Effector memory CD8-positive, alpha-beta T cell (primary cell): ENCODE measurements around the gene FBXL7.

Experiments used
- ATAC-seq: fragments of 150-1000 bp; cut with Tn5 transposase; replicated peaks from 2 replicates; pipeline ENCODE4 v1.10.0; 2021; ENCODE audit warnings: mild to moderate bottlenecking, moderate library complexity
- DNase-seq, 3 experiments: peaks; one replicate each; pipeline ENCODE4 v3.0.0; 2021
- H3K27ac Mint-ChIP-seq, 2 donors: one replicate each; pipeline ENCODE4 v1.8.0; 2022; ENCODE audit warnings: mild to moderate bottlenecking in 2 of 2, mixed read lengths in 2 of 2, moderate library complexity in 2 of 2
- H3K27me3 Mint-ChIP-seq, 2 donors: one replicate each; pipeline ENCODE4 v1.8.0; 2022; ENCODE audit warnings: mixed read lengths in 2 of 2
- H3K36me3 Mint-ChIP-seq: one replicate; pipeline ENCODE4 v1.8.0; 2022; ENCODE audit warnings: mild to moderate bottlenecking, moderate library complexity, mixed read lengths; ENCODE audit not compliant: insufficient read depth
- H3K4me1 Mint-ChIP-seq, 2 donors: one replicate each; pipeline ENCODE4 v1.8.0; 2022; ENCODE audit warnings: low read depth in 2 of 2, mixed read lengths in 2 of 2
- H3K4me3 Mint-ChIP-seq, 2 donors: one replicate each; pipeline ENCODE4 v1.8.0; 2022; ENCODE audit warnings: mild to moderate bottlenecking in 2 of 2, mixed read lengths in 2 of 2, moderate library complexity in 2 of 2
- H3K9me3 Mint-ChIP-seq, 2 donors: one replicate each; pipeline ENCODE4 v1.8.0; 2022; ENCODE audit warnings: mixed read lengths in 2 of 2

The FBXL7 gene

DNA sequence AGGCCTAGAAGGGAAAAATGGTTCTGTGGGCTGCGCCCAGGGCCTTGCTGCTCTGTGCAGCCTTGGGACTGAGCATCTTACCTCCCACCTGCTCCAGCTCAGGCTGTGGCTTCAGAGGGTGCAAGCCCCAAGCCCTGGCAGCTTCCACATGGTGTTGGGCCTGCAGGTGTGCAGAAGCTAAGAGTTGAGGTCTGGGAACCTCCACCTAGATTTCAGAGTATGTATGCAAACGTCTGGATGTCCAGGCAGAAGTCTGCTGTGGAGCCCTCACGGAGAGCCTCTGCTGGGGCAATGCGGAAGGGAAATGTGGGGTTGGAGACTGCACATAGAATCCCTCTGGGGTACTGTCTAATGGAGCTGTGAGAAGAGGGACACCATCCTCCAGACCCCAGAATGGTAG is 36.0 kb downstream of the FBXL7 start:
- DNase-seq: no peak
- Mint-ChIP-seq H3K9me3 (peaks cover 7 to 13% of the 10 kb centered on the region in 2 donors), H3K4me1 (no peaks in the 10 kb centered on the region), H3K4me3 (no peak overlapping the region), H3K36me3 (no peaks in the 10 kb centered on the region), H3K27me3 (no peaks in the 10 kb centered on the region), H3K27ac (no peak overlapping the region)
- ATAC-seq: no peak

DNA sequence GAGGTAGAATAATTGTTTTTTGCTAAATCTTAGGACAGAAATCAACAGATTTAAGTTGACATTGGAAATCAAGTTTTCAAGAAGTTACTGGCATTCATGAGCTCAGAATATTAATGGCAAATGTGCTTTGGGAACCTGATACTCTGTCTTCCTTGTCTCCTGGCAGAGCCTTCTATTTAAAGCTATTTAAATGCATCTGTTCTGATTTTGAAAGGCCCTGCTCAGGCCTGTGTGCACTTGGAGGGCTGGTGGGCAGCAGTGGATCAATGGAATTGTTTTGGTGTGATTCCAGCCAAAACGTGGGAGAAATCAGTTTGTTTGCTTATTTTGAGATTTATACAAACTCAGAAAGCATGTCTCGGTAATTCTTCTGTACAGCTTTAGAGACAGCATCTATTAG is 38.5 kb downstream of the FBXL7 start:
- Mint-ChIP-seq H3K4me1 (no peaks in the 10 kb centered on the region), H3K27me3 (no peaks in the 10 kb centered on the region), H3K9me3 (peaks cover 7 to 10% of the 10 kb centered on the region in 2 donors), H3K4me3 (no peak overlapping the region), H3K36me3 (no peaks in the 10 kb centered on the region), H3K27ac (no peak overlapping the region)
- ATAC-seq (no peak), DNase-seq (no peak)

DNA sequence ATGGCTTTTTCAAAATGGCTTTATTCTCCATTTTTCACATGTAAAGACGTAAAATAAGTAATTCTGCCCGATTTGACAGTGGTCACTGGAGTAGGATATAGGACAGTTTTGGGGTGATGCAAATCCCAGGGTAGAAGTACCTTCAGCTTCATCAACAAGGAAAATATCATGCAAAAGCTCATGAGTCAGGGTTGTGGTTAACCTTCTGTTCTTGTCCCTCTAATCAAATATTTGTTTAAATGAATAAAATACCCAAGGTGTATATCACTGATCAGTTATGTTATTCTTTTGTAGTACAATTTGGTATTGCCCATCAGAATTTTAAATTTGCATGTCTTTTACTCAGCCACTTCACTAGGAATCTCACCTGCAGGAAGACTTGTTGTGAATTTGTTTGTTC is 40.0 kb downstream of the FBXL7 start:
- Mint-ChIP-seq H3K4me1 (no peaks in the 10 kb centered on the region), H3K27me3 (no peaks in the 10 kb centered on the region), H3K27ac (no peak overlapping the region), H3K36me3 (no peaks in the 10 kb centered on the region), H3K9me3 (peaks cover 0 to 8% of the 10 kb centered on the region in 2 donors), H3K4me3 (no peak overlapping the region)
- ATAC-seq: no peak
- no peak for DNase-seq

DNA sequence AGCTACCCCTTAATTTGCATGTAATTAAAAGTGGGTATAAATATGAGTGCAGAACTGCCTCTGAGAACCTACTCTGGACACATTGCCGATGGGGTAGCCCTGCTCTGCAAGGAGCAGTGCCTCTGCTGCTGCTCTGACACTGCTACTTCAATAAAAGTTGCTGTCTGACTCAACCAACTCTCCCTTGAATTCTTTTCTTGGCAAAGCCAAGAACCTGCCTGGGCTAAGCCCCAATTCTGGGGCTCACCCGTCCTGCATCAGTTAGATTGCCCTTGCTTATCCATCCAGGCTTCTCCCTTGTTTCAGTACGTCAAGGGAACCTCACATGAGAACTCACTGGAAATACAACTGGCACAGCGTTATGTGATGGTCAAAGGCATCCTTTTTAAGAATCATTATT is 44.1 kb downstream of the FBXL7 start:
- H3K27me3 Mint-ChIP-seq: no peaks in the 10 kb centered on the region
- H3K9me3 Mint-ChIP-seq: peaks cover 2 to 9% of the 10 kb centered on the region in 2 donors
- H3K4me1 Mint-ChIP-seq: no peaks in the 10 kb centered on the region

DNA sequence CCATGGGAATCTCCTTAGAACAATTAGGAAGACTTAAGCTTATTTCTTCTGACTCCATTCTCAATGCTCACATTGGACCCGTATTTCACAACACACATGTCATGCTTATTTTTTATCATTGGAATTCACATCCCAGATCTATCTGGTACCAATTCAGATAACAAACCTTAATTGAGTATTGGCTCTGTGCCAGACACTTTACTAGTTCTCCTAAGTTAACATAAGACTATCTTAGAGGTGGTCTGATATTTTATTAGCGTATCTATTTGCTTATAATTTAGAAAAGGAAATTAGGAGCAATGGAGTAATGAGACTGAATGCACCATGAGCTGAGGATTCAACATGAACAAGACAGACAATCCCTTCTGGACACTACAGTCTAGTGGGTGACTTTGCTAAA is 45.1 kb downstream of the FBXL7 start:
- no peak overlapping the region for H3K4me3 Mint-ChIP-seq
- H3K4me1 Mint-ChIP-seq: no peaks in the 10 kb centered on the region
- no peak overlapping the region for H3K27ac Mint-ChIP-seq
- peaks cover 2 to 9% of the 10 kb centered on the region in 2 donors for H3K9me3 Mint-ChIP-seq
- ATAC-seq: no peak
- DNase-seq: no peak
- H3K27me3 Mint-ChIP-seq: no peaks in the 10 kb centered on the region
- no peaks in the 10 kb centered on the region for H3K36me3 Mint-ChIP-seq

More for the DNA sequence above, 44.1 kb downstream of the FBXL7 start:
- ATAC-seq: no peak
- H3K27ac Mint-ChIP-seq: no peak overlapping the region
- H3K36me3 Mint-ChIP-seq: no peaks in the 10 kb centered on the region
- no peak for DNase-seq
- no peak overlapping the region for H3K4me3 Mint-ChIP-seq

DNA sequence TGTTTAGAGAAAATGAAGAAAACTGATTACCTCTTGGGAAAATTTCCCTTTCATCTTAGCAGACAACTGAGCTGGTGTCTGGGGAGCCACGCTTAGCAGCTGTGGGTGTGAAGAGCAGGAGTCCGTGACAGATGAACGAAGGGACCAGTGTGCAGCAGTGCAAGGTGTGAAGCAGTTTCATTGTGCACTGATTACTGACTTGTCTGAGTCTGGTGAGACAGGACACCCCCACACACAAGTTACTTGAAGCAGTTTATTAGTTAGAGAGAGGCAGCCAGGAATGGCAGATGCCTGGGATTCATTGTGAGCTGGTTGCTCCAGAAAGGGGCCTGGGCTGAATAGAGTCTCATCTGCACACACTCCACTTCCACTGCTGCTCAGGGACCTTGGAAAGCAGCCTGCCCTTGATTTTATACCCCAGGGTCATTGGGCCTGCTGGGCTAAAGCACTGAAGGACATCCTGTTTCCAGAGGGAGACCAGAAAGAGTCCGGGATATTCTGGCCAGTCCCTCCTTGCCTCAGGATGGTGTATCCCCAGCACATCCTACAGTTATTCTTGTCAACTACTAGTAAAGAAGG is 47.4 kb downstream of the FBXL7 start:
- Mint-ChIP-seq H3K4me3 (no peak overlapping the region), H3K27me3 (no peaks in the 10 kb centered on the region), H3K36me3 (no peaks in the 10 kb centered on the region), H3K27ac (no peak overlapping the region), H3K9me3 (peaks cover 4 to 11% of the 10 kb centered on the region in 2 donors), H3K4me1 (no peaks in the 10 kb centered on the region)
- DNase-seq: no peak
- ATAC-seq: no peak

DNA sequence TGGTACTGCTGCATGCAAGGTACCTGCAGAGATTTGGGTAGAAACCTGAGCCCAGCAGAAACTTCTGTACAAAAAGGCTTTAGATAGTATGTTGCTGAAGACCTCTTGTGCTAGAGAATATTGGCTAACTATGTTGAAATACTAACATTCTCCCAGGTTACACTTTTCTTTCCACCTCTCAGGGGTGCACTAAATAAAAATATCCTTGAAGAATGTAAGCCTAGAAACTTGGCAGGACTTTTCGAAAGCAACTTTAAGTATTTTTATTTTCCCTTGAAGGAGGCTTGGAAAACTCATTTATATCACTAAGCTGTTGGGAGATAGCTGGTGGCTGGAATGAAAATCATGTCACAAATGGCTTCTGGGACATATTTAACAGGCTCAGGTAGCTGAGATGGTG is 50.0 kb downstream of the FBXL7 start:
- H3K4me3 Mint-ChIP-seq: no peak overlapping the region
- DNase-seq (no peak), ATAC-seq (no peak)
- H3K27me3 Mint-ChIP-seq: no peaks in the 10 kb centered on the region
- H3K36me3 Mint-ChIP-seq: no peaks in the 10 kb centered on the region
- no peaks in the 10 kb centered on the region for H3K4me1 Mint-ChIP-seq
- no peak overlapping the region for H3K27ac Mint-ChIP-seq
- peaks cover 7 to 23% of the 10 kb centered on the region in 2 donors for H3K9me3 Mint-ChIP-seq

DNA sequence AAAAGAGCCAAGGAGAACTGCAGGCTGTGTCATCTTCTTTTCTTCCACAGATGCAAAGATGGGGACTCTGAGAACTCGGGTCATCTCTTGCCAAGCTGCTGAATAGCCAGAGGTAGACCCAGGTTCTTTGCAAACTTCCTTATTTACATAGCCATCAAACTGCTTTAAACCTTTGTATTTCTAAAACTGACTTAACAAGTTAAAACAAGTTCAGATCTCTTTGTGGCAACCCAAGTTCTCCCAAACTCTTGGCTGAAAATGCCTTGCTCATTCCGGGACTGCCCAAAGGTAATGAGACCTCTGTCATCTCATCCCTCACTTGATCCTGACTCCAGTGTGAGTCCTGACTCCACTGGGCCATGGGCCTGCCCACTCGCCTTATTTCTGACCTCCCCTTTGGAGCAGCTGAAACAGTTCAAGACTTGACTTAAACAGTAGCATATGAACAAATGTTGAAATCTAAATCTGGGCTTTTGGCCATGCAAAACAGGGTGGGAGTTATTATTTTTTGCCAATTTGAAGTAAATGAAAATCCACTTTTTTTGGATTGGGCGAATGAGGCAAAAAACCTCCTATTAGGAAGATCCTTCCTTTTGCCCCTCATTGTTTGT is 50.6 kb downstream of the FBXL7 start:
- Mint-ChIP-seq H3K4me1 (no peaks in the 10 kb centered on the region), H3K4me3 (no peak overlapping the region), H3K27me3 (no peaks in the 10 kb centered on the region), H3K27ac (no peak overlapping the region), H3K9me3 (peaks cover 7 to 23% of the 10 kb centered on the region in 2 donors), H3K36me3 (no peaks in the 10 kb centered on the region)
- DNase-seq (no peak), ATAC-seq (no peak)

DNA sequence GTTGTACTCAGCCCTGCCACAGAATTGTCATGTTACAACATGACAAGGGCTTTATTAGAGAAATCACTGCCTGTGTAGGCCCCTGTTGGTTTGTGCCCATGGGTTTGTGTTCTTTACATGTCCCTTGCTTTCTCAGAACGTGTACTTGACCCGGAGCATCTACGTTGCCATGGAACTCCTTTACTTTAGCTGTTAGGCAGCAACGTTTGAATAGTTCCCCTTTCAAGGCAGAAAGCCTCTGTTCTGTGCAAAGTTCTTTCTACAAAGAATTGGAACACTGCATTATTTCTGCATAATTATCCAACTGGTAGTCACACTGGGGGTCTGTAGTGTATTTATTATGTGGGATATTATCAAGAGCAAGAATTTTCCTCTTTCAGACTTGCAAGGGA is 51.1 kb downstream of the FBXL7 start:
- H3K4me1 Mint-ChIP-seq: no peaks in the 10 kb centered on the region
- no peak overlapping the region for H3K4me3 Mint-ChIP-seq
- H3K36me3 Mint-ChIP-seq: no peaks in the 10 kb centered on the region
- DNase-seq: no peak
- peaks cover 7 to 23% of the 10 kb centered on the region in 2 donors for H3K9me3 Mint-ChIP-seq
- no peaks in the 10 kb centered on the region for H3K27me3 Mint-ChIP-seq
- no peak overlapping the region for H3K27ac Mint-ChIP-seq
- no peak for ATAC-seq

DNA sequence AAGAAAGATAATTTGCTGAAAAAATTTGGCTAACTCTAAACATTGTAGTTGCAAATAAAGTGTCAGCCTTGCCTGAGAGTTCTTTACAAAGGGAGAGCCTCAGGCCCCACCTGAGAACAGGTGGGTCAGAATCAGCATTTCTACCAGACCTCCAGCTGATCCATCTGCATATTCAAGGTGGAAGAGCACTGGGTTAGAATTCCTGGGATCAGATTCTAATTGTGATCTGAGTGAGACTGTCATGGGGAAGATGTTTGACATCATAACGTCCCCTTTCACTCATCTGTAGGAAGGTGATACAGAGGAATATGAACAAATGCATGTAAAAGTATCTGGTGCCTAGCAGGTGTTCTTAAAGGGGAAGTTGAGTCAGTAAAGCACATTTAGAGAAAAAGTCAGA is 54.6 kb downstream of the FBXL7 start:
- Mint-ChIP-seq H3K4me1 (no peaks in the 10 kb centered on the region), H3K27ac (no peak overlapping the region), H3K4me3 (no peak overlapping the region), H3K36me3 (no peaks in the 10 kb centered on the region), H3K27me3 (no peaks in the 10 kb centered on the region), H3K9me3 (peaks cover 11 to 14% of the 10 kb centered on the region in 2 donors)
- no peak for ATAC-seq
- no peak for DNase-seq

DNA sequence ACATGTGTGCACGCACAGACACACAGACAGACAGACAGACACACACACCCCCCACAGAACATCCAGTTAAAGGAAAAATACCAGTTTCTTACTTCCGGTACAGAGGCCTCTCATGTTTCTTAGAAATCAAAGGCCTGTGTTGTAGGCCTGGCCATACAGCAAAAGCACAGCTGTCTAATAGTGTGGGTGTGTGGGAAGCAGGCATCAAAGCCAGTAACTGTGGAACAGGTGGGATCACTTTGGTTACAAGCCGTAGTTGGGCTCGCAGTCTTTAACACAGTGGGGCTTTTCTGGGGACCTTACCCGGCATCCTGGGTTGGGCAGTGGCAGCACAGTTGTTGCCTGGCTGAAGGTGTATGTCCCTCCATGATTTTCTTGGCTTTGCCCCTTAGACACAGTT is 55.2 kb downstream of the FBXL7 start:
- Mint-ChIP-seq H3K4me3 (no peak overlapping the region), H3K36me3 (no peaks in the 10 kb centered on the region), H3K27me3 (no peaks in the 10 kb centered on the region), H3K9me3 (peaks cover 11 to 14% of the 10 kb centered on the region in 2 donors), H3K4me1 (no peaks in the 10 kb centered on the region), H3K27ac (no peak overlapping the region)
- DNase-seq (no peak), ATAC-seq (no peak)

DNA sequence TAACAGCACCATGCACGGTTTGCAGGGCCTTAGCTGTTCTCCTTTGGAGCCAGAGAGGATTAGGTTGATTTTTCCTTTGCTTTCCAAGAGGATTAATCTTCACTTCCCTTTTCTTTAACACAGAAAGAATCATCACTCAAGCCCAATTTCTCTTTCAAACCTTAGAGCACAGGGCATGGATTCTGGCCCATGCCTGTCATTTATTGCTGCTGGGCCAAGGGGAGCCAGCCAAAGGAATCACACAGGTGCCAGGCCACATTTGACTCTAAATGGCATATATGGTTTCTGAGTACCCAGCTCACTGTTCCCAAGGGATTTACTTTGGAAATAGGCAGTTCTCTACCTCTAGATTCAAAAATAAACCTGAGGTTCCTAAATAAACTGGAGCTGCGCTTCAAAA is 58.3 kb downstream of the FBXL7 start:
- H3K27me3 Mint-ChIP-seq: no peaks in the 10 kb centered on the region
- H3K4me3 Mint-ChIP-seq: no peak overlapping the region
- no peaks in the 10 kb centered on the region for H3K36me3 Mint-ChIP-seq
- no peak overlapping the region for H3K27ac Mint-ChIP-seq
- ATAC-seq (no peak), DNase-seq (no peak)
- peaks cover 3 to 6% of the 10 kb centered on the region in 2 donors for H3K9me3 Mint-ChIP-seq
- no peaks in the 10 kb centered on the region for H3K4me1 Mint-ChIP-seq

DNA sequence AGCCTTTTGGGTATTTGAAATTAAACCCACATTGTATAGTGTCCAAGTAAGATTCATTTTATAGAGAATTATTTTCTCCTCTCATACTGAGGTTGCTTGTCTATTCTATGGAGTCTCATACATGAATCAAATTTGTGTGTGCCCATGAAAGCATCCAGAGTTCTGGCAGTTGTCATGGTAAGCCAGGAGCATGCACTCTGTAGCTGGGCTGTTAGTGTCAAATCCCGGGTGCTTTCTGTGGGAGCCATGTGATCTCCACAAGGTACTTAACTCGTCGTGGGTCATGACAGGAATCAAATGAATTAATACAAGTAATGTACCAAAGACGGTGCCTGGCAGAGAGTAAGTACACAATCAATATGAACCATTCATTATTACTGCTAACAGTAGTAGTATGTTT is 58.7 kb downstream of the FBXL7 start:
- no peaks in the 10 kb centered on the region for H3K4me1 Mint-ChIP-seq
- peaks cover 0 to 6% of the 10 kb centered on the region in 2 donors for H3K9me3 Mint-ChIP-seq
- DNase-seq (no peak), ATAC-seq (no peak)
- H3K27me3 Mint-ChIP-seq: no peaks in the 10 kb centered on the region
- no peaks in the 10 kb centered on the region for H3K36me3 Mint-ChIP-seq
- no peak overlapping the region for H3K27ac Mint-ChIP-seq
- H3K4me3 Mint-ChIP-seq: no peak overlapping the region

DNA sequence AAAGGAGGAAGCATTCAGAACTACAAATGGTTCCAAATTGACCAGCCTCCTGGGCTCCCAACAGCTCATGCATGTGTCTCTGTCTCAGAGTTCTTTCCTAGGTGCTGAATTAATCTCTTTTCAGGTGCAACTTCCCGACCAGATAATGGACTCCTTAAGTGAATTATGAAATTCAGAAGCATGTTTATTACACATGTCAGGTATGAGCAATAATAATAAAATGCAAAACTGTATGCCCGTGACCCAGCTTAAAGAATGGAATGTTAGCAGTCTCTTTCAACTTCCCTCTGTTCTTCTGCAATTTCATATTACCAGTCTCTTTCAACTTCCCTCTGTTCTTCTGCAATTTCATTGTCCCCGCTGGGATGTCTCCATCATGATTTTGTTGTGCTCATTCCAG is 60.4 kb downstream of the FBXL7 start:
- ATAC-seq (no peak), DNase-seq (no peak)
- Mint-ChIP-seq H3K27ac (no peak overlapping the region), H3K27me3 (no peaks in the 10 kb centered on the region), H3K36me3 (no peaks in the 10 kb centered on the region), H3K4me1 (no peaks in the 10 kb centered on the region), H3K4me3 (no peak overlapping the region), H3K9me3 (peaks cover 0 to 6% of the 10 kb centered on the region in 2 donors)
